DMS153 treated with DMSO at 0.1 percent for 48 hours (cell line): ENCODE results near the gene ZNF326.

Experiments used
- DNase-seq: peaks from one replicate; lab custom pipeline; 2025; ENCODE audit not compliant: unreplicated experiment; lab: John Stamatoyannopoulos, UW

Gene ZNF326

DNA sequence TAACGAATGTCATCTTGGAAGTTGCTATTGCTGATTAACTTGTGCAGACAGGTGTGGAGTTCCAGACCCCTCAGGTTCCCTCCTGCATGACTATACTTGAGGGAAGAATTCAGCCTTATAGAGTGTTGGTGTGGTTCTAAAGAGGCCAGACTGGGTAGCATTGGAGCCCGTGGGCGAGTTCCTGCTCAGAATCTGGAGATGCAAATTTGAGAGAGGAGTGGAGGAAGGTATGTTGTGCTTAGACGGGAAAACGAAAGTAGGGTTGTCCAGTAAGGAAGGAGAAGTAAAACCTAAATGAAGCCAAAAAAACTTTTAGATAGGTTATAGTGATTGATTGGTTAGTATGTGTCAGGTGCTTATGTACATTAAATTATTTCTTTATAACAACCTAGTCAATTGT, 79.2 kb downstream of the ZNF326 start:
- no peak for DNase-seq

GRCh38 chr1:90074566-90074965, 79.7 kb downstream of the ZNF326 start:
- no peak for DNase-seq

- no peak for DNase-seq
Observed at GRCh38 chr1:90074970-90075391, 80.1 kb downstream of the ZNF326 start.

DNA sequence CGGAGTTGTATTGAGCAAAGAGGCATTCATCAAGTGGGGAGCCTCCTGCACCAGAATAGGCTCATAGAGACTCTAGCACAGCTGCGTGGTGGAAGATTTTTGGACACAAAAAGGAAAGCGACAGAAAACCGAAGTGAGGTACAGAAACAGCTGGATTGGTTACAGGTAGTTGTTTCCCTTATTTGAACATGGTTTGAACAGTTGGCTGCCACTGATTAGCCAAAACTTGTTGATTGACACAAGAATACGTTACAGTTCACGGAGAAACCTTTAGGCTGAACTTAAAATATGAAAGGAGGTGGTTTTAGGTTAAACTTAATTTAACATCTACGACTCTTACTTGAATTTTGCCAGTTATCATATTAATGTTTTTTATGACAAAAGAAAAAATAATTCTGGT, 89.1 kb downstream of the ZNF326 start:
- DNase-seq, result no peak
